ENCODE results near the gene DCTPP1.

- TF ChIP-seq POLR2A (IDR thresholded peaks at IDR 0.05), result no peak
- TF ChIP-seq CTCF (IDR thresholded peaks at IDR 0.05), result no peak
Measured at GRCh38 chr16:30379158-30379783, 50.6 kb downstream of the DCTPP1 start.

Data from body of pancreas (tissue), 4 donors.